ENCODE data around the gene CENPF.

CENPF gene

DNA sequence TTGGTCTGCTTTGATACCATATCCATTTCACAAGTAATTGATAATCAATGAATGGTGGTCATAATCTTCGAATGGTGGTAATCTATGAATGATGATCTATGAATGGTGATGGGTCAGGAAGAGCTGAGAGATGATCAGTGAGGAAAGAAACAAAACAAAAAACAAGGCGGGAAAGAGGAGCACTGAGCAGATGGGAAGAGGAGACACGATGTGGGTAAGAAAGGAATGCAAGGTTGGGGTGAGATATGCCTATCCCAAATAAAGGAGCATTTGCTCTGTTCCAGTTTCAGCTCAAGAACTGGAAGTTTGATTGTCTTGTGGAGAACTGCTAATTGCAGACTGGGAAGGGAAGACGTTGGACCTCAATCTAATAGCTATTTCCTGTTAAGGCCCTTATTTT, 73.8 kb downstream of the CENPF start:
- Histone ChIP-seq H3K36me3 (ENCODE audit: insufficient read depth, low read length) (peaks cover 9% of the 10 kb centered on the region), H2AFZ (ENCODE audit: low read depth, low read length) (no peak overlapping the region), H3K27me3 (ENCODE audit: insufficient read depth, low read length, poor library complexity) (no peaks in the 10 kb centered on the region), H3K79me2 (ENCODE audit: insufficient read depth, low read length) (no peaks in the 10 kb centered on the region), H3K9ac (ENCODE audit: low read depth, low read length) (no peak overlapping the region), H3K4me1 (ENCODE audit: insufficient read depth, low read length) (no peaks in the 10 kb centered on the region), H3K27ac (ENCODE audit: low read length) (no peak overlapping the region), H3K9me3 (ENCODE audit: insufficient read depth, low read length, severe bottlenecking) (no peaks in the 10 kb centered on the region), H4K20me1 (ENCODE audit: insufficient read depth, low read length) (no peaks in the 10 kb centered on the region), H3K4me3 (ENCODE audit: low read depth in 1 of 2, low read length in 2 of 2) (no peak overlapping the region), H3K4me2 (ENCODE audit: insufficient read depth, low read length) (no peak overlapping the region)
- TF ChIP-seq EZH2 (IDR thresholded peaks at IDR 0.05; ENCODE audit: borderline replicate concordance, low read depth, low read length, severe bottlenecking) = no peak
- TF ChIP-seq, protein P1, sequence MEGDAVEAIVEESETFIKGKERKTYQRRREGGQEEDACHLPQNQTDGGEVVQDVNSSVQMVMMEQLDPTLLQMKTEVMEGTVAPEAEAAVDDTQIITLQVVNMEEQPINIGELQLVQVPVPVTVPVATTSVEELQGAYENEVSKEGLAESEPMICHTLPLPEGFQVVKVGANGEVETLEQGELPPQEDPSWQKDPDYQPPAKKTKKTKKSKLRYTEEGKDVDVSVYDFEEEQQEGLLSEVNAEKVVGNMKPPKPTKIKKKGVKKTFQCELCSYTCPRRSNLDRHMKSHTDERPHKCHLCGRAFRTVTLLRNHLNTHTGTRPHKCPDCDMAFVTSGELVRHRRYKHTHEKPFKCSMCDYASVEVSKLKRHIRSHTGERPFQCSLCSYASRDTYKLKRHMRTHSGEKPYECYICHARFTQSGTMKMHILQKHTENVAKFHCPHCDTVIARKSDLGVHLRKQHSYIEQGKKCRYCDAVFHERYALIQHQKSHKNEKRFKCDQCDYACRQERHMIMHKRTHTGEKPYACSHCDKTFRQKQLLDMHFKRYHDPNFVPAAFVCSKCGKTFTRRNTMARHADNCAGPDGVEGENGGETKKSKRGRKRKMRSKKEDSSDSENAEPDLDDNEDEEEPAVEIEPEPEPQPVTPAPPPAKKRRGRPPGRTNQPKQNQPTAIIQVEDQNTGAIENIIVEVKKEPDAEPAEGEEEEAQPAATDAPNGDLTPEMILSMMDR (IDR thresholded peaks at IDR 0.05; ENCODE audit: borderline replicate concordance, extremely low read depth, low read length, poor library complexity, severe bottlenecking) = no peak
- DNase-seq = no peak
- ATAC-seq (ENCODE audit: insufficient read depth, low read depth) = no peak

DNA sequence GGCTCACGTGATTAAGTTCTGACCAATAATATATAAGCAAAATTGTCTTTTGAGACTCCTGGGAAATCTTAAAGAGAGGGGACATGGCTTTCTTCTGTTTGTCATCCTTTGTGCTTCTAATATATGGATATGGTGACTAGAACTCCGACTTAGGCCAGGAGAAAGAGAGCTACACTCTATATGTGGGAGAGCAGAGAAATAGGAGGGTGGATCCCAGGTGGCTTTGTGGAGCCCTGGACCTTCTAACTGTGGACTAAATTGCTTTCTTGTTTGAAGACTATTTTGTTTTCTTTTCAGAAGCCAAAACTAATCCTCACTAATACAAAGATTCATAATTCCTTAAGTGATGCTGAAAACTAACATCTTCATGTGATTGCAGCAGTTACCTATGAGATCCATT, 75.0 kb downstream of the CENPF start:
- Histone ChIP-seq H3K27me3 (ENCODE audit: insufficient read depth, low read length, poor library complexity) (no peaks in the 10 kb centered on the region), H3K27ac (ENCODE audit: low read length) (no peak overlapping the region), H3K9ac (ENCODE audit: low read depth, low read length) (no peak overlapping the region), H2AFZ (ENCODE audit: low read depth, low read length) (no peak overlapping the region), H4K20me1 (ENCODE audit: insufficient read depth, low read length) (no peaks in the 10 kb centered on the region), H3K36me3 (ENCODE audit: insufficient read depth, low read length) (no peaks in the 10 kb centered on the region), H3K9me3 (ENCODE audit: insufficient read depth, low read length, severe bottlenecking) (no peaks in the 10 kb centered on the region), H3K4me3 (ENCODE audit: low read depth in 1 of 2, low read length in 2 of 2) (no peak overlapping the region), H3K79me2 (ENCODE audit: insufficient read depth, low read length) (no peaks in the 10 kb centered on the region), H3K4me2 (ENCODE audit: insufficient read depth, low read length) (no peak overlapping the region), H3K4me1 (ENCODE audit: insufficient read depth, low read length) (no peaks in the 10 kb centered on the region)
- ATAC-seq (ENCODE audit: insufficient read depth, low read depth) = no peak
- TF ChIP-seq, protein P1 (IDR thresholded peaks at IDR 0.05; ENCODE audit: borderline replicate concordance, extremely low read depth, low read length, poor library complexity, severe bottlenecking) = no peak
- TF ChIP-seq EZH2 (IDR thresholded peaks at IDR 0.05; ENCODE audit: borderline replicate concordance, low read depth, low read length, severe bottlenecking) = no peak
- no peak for DNase-seq

DNA sequence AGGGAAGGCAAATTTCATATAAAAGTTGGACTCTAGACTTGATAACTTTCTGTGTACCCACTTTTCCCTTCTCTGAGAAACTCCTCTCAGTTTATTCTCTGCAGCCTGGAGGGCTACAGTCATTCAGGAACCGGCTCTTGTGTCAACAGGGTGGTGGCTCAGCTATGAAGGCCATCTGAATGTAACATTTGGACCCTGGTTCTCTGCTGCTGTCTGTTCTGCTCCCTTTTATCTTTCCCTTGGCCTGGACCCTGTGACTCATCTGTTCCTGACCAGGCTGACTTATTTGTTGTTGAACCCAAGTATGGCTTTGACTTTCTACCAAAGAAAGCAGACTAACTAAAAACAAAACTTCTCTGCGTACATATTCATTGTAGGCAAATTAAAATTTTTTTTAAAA, 75.4 kb downstream of the CENPF start:
- Histone ChIP-seq H3K4me3 (ENCODE audit: low read depth in 1 of 2, low read length in 2 of 2) (no peak overlapping the region), H3K4me1 (ENCODE audit: insufficient read depth, low read length) (no peaks in the 10 kb centered on the region), H2AFZ (ENCODE audit: low read depth, low read length) (no peak overlapping the region), H3K4me2 (ENCODE audit: insufficient read depth, low read length) (no peak overlapping the region), H3K9me3 (ENCODE audit: insufficient read depth, low read length, severe bottlenecking) (no peaks in the 10 kb centered on the region), H3K79me2 (ENCODE audit: insufficient read depth, low read length) (no peaks in the 10 kb centered on the region), H3K36me3 (ENCODE audit: insufficient read depth, low read length) (no peaks in the 10 kb centered on the region), H3K9ac (ENCODE audit: low read depth, low read length) (no peak overlapping the region), H3K27ac (ENCODE audit: low read length) (no peak overlapping the region), H4K20me1 (ENCODE audit: insufficient read depth, low read length) (no peaks in the 10 kb centered on the region), H3K27me3 (ENCODE audit: insufficient read depth, low read length, poor library complexity) (no peaks in the 10 kb centered on the region)
- DNase-seq (no peak), ATAC-seq (ENCODE audit: insufficient read depth, low read depth) (no peak)
- no peak for TF ChIP-seq EZH2 (IDR thresholded peaks at IDR 0.05; ENCODE audit: borderline replicate concordance, low read depth, low read length, severe bottlenecking)
- TF ChIP-seq, protein P1 (IDR thresholded peaks at IDR 0.05; ENCODE audit: borderline replicate concordance, extremely low read depth, low read length, poor library complexity, severe bottlenecking) = no peak

DNA sequence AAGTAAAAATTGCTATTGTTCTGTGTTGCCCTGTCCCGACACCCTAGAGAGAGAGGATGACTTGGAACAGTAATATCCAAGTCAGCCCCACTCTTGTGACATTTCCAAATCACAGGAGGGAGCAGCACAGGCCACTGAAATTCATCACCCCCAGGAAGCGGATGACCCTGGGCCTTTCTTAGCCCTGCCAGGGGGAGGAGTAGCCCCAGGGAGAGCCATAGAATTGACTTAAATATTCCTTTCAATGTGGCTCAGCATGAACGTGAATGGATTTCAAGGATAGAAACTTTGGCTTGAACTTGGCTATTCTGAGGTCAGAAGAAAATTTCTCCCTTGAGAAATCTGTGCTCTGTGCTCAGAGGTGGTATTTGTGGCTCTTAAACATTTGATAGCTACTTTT, 80.6 kb downstream of the CENPF start:
- Histone ChIP-seq H3K9ac (ENCODE audit: low read depth, low read length) (no peak overlapping the region), H3K36me3 (ENCODE audit: insufficient read depth, low read length) (no peaks in the 10 kb centered on the region), H3K4me1 (ENCODE audit: insufficient read depth, low read length) (no peaks in the 10 kb centered on the region), H3K27me3 (ENCODE audit: insufficient read depth, low read length, poor library complexity) (no peaks in the 10 kb centered on the region), H3K27ac (ENCODE audit: low read length) (no peak overlapping the region), H3K4me3 (ENCODE audit: low read depth in 1 of 2, low read length in 2 of 2) (no peak overlapping the region), H3K4me2 (ENCODE audit: insufficient read depth, low read length) (no peak overlapping the region), H3K79me2 (ENCODE audit: insufficient read depth, low read length) (no peaks in the 10 kb centered on the region), H2AFZ (ENCODE audit: low read depth, low read length) (no peak overlapping the region), H3K9me3 (ENCODE audit: insufficient read depth, low read length, severe bottlenecking) (no peaks in the 10 kb centered on the region), H4K20me1 (ENCODE audit: insufficient read depth, low read length) (no peaks in the 10 kb centered on the region)
- ATAC-seq (ENCODE audit: insufficient read depth, low read depth) (no peak), DNase-seq (no peak)
- no peak for TF ChIP-seq EZH2 (IDR thresholded peaks at IDR 0.05; ENCODE audit: borderline replicate concordance, low read depth, low read length, severe bottlenecking)
- TF ChIP-seq, protein P1 (IDR thresholded peaks at IDR 0.05; ENCODE audit: borderline replicate concordance, extremely low read depth, low read length, poor library complexity, severe bottlenecking) = no peak
